ENCODE data around the gene UBP1. TPM values are rescaled to one million over a fixed set of nuclear protein-coding genes. Genes with fewer than 3 reads are reported as not detected.
"Not testable (repeated sequence)": the region's sequence is repeated elsewhere in the genome, so short reads cannot be mapped to it uniquely, and the experiment has no call there.

UBP1 gene
- total RNA-seq, 2 donors from 2014 or later = 69.2 to 84.5 TPM

GRCh38 chr3:33417066-33417673 lies 23.0 kb downstream of the UBP1 start:
- H3K27ac Mint-ChIP-seq = no peak overlapping the region
- no peaks in the 10 kb centered on the region for H3K4me1 ChIP-seq (ENCODE audit: control insufficient read depth, insufficient read depth, low read length)
- H3K9ac ChIP-seq (ENCODE audit: extremely low read depth, low read length, poor library complexity, severe bottlenecking) = no peak overlapping the region
- H3K27me3 ChIP-seq (ENCODE audit: control insufficient read depth, insufficient read depth, low read length, poor library complexity, severe bottlenecking) = no peaks in the 10 kb centered on the region
- peaks cover 82% of the 10 kb centered on the region for H3K36me3 ChIP-seq (ENCODE audit: control insufficient read depth, insufficient read depth, low read length)
- H3K4me3 ChIP-seq (ENCODE audit: low read length) = no peak overlapping the region
- peaks cover 2% of the 10 kb centered on the region for H3K9me3 Mint-ChIP-seq
- no peak overlapping the region for H3K27ac ChIP-seq (ENCODE audit: low read depth, low read length)
- TF ChIP-seq CTCF (conservative IDR thresholded peaks at IDR 0.05) = no peak
- peaks cover 12% of the 10 kb centered on the region for H3K4me1 Mint-ChIP-seq
- no peak overlapping the region for H3K4me3 Mint-ChIP-seq
- H3K27me3 Mint-ChIP-seq (ENCODE audit: insufficient read depth) = no peaks in the 10 kb centered on the region
- no peak for DNase-seq
- no peaks in the 10 kb centered on the region for H3K9me3 ChIP-seq (ENCODE audit: control insufficient read depth, low read length)
- H3K36me3 Mint-ChIP-seq (ENCODE audit: low read depth) = peaks cover 75% of the 10 kb centered on the region
- WGBS, 2 experiments (ENCODE audit: insufficient coverage in 1 of 2, insufficient read length in 1 of 2) = 96% methylated on average over 3 of the region's 3 CpGs; no CpG with 5 or more reads in 1 of the 2 experiments

DNA sequence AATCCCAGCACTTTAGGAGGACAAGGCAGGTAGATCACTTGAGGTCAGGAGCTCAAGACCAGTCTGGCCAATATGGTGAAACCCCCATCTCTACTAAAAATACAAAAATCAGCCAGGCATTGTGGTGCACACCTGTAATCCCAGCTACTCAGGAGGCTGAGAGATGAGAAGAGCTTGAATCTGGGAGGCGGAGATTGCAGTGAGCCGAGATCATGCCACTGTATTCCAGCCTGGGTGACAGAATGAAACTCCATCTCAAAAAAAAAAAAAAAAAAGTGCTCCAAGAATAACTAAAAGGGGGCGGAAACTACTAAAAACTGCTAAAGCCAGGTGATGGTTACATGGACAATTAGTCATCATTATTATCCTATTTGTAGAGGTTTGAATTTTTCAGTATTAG lies 29.4 kb downstream of the UBP1 start:
- WGBS, 2 experiments (ENCODE audit: insufficient coverage in 1 of 2, insufficient read length in 1 of 2) = 86% methylated on average over 3 of the region's 3 CpGs; no CpG with 5 or more reads in 1 of the 2 experiments
- H3K9ac ChIP-seq (ENCODE audit: extremely low read depth, low read length, poor library complexity, severe bottlenecking) = not testable (repeated sequence)
- peaks cover 84% of the 10 kb centered on the region for H3K36me3 Mint-ChIP-seq (ENCODE audit: low read depth)

DNA sequence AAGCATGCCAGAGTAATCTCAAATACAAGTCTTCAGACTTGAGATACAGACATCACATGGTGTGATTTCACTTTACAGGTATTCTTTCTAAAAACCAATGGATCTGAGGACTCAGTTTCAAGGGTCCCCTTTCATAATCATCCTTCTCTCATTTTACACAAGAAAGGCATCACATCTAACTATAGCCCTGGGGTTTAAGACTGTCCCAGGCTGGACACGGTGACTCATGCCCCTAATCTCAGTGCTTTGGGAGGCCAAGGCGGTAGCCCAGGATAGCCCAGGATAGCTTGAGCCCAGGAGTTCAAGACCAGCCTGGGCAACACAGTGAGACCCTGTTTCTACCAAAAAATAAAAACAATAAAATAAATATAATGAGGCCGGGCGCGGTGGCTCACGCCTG lies 36.4 kb downstream of the UBP1 start:
- 98 to 100% methylated on average over 2 to 5 of the region's 6 CpGs for WGBS, 2 experiments (ENCODE audit: insufficient coverage in 1 of 2, insufficient read length in 1 of 2)
- no peak for DNase-seq
- H3K4me3 Mint-ChIP-seq = no peak overlapping the region
- no peaks in the 10 kb centered on the region for H3K9me3 Mint-ChIP-seq
- no peaks in the 10 kb centered on the region for H3K4me1 ChIP-seq (ENCODE audit: control insufficient read depth, insufficient read depth, low read length)
- peaks cover 94% of the 10 kb centered on the region for H3K36me3 ChIP-seq (ENCODE audit: control insufficient read depth, insufficient read depth, low read length)
- H3K9me3 ChIP-seq (ENCODE audit: control insufficient read depth, low read length) = no peaks in the 10 kb centered on the region
- no peak overlapping the region for H3K27ac Mint-ChIP-seq
- no peak overlapping the region for H3K27ac ChIP-seq (ENCODE audit: low read depth, low read length)
- no peak overlapping the region for H3K9ac ChIP-seq (ENCODE audit: extremely low read depth, low read length, poor library complexity, severe bottlenecking)
- H3K4me3 ChIP-seq (ENCODE audit: low read length) = no peak overlapping the region
- H3K27me3 Mint-ChIP-seq (ENCODE audit: insufficient read depth) = no peaks in the 10 kb centered on the region
- no peaks in the 10 kb centered on the region for H3K4me1 Mint-ChIP-seq
- TF ChIP-seq CTCF (conservative IDR thresholded peaks at IDR 0.05) = no peak
- peaks cover 81% of the 10 kb centered on the region for H3K36me3 Mint-ChIP-seq (ENCODE audit: low read depth)
- H3K27me3 ChIP-seq (ENCODE audit: control insufficient read depth, insufficient read depth, low read length, poor library complexity, severe bottlenecking) = no peaks in the 10 kb centered on the region

More for the DNA sequence above, 29.4 kb downstream of the UBP1 start:
- not testable (repeated sequence) for H3K4me3 ChIP-seq (ENCODE audit: low read length); H3K27ac ChIP-seq (ENCODE audit: low read depth, low read length); H3K9me3 ChIP-seq (ENCODE audit: control insufficient read depth, low read length); H3K4me1 ChIP-seq (ENCODE audit: control insufficient read depth, insufficient read depth, low read length); H3K27me3 ChIP-seq (ENCODE audit: control insufficient read depth, insufficient read depth, low read length, poor library complexity, severe bottlenecking); H3K9me3 Mint-ChIP-seq; H3K4me1 Mint-ChIP-seq; DNase-seq; H3K4me3 Mint-ChIP-seq; H3K27me3 Mint-ChIP-seq (ENCODE audit: insufficient read depth); H3K27ac Mint-ChIP-seq
- H3K36me3 ChIP-seq (ENCODE audit: control insufficient read depth, insufficient read depth, low read length) = peaks cover 90% of the 10 kb centered on the region

GRCh38 chr3:33402936-33403335 lies 37.3 kb downstream of the UBP1 start:
- Mint-ChIP-seq H3K27me3 (ENCODE audit: insufficient read depth) (no peaks in the 10 kb centered on the region), H3K36me3 (ENCODE audit: low read depth) (peaks cover 81% of the 10 kb centered on the region), H3K4me1 (no peaks in the 10 kb centered on the region), H3K4me3 (no peak overlapping the region), H3K9me3 (no peaks in the 10 kb centered on the region), H3K27ac (no peak overlapping the region)
- no peaks in the 10 kb centered on the region for H3K9me3 ChIP-seq (ENCODE audit: control insufficient read depth, low read length)
- H3K4me1 ChIP-seq (ENCODE audit: control insufficient read depth, insufficient read depth, low read length) = no peaks in the 10 kb centered on the region
- no peak for TF ChIP-seq CTCF (conservative IDR thresholded peaks at IDR 0.05)
- H3K4me3 ChIP-seq (ENCODE audit: low read length) = no peak overlapping the region
- no peak overlapping the region for H3K27ac ChIP-seq (ENCODE audit: low read depth, low read length)
- no peaks in the 10 kb centered on the region for H3K27me3 ChIP-seq (ENCODE audit: control insufficient read depth, insufficient read depth, low read length, poor library complexity, severe bottlenecking)
- peaks cover 94% of the 10 kb centered on the region for H3K36me3 ChIP-seq (ENCODE audit: control insufficient read depth, insufficient read depth, low read length)
- WGBS, 2 experiments (ENCODE audit: insufficient coverage in 1 of 2, insufficient read length in 1 of 2) = 82 to 95% methylated on average over 1 to 3 of the region's 3 CpGs
- no peak overlapping the region for H3K9ac ChIP-seq (ENCODE audit: extremely low read depth, low read length, poor library complexity, severe bottlenecking)
- no peak for DNase-seq

Data from endodermal cell (in vitro differentiated cells).